ENCODE data around the gene SULT1A2. TPM values are rescaled to one million over a fixed set of nuclear protein-coding genes. Genes with fewer than 3 reads are reported as not detected.

Gene SULT1A2
- total and polyA plus RNA-seq, 2 donors from 2014 or later = 1.1 to 13.3 TPM

GRCh38 chr16:28592511-28592910 is 4.3 kb downstream of the SULT1A2 start:
- Histone ChIP-seq H3K4me1 (ENCODE audit: control insufficient read depth in 2 of 3, insufficient read depth in 2 of 3, low read depth in 1 of 3, low read length in 3 of 3) (peaks cover 0 to 8% (median 0%) of the 10 kb centered on the region in 3 donors), H3K27me3 (ENCODE audit: control insufficient read depth, insufficient read depth, low read length) (no peaks in the 10 kb centered on the region), H3K27ac (ENCODE audit: low read depth in 2 of 2, low read length in 2 of 2) (no peak overlapping the region), H3K9ac (ENCODE audit: low read length in 3 of 3) (no peak overlapping the region), H3K36me3 (ENCODE audit: control insufficient read depth in 2 of 3, insufficient read depth in 3 of 3, low read length in 3 of 3) (peaks cover 0 to 9% (median 6%) of the 10 kb centered on the region in 3 donors), H3K4me3 (ENCODE audit: low read length in 3 of 3) (no peak overlapping the region), H3K9me3 (ENCODE audit: control insufficient read depth in 2 of 3, insufficient read depth in 1 of 3, low read length in 3 of 3) (no peaks in the 10 kb centered on the region)
- no peak for FAIRE-seq
- intact Hi-C loops (cut with DNase I) = no loop called here
- peak in 1 of 5 donors; percentile 59 for DNase-seq
- TF ChIP-seq CTCF (IDR thresholded peaks at IDR 0.05; ENCODE audit: borderline replicate concordance, extremely low read depth, insufficient read depth) = no peak

GRCh38 chr16:28591355-28591754 is 5.5 kb downstream of the SULT1A2 start:
- peaks cover 0 to 11% (median 9%) of the 10 kb centered on the region in 3 donors for H3K36me3 ChIP-seq (ENCODE audit: control insufficient read depth in 2 of 3, insufficient read depth in 3 of 3, low read length in 3 of 3)
- FAIRE-seq = no peak

GRCh38 chr16:28590384-28591340 is 6.2 kb downstream of the SULT1A2 start:
- Histone ChIP-seq H3K27me3 (ENCODE audit: control insufficient read depth, insufficient read depth, low read length) (no peaks in the 10 kb centered on the region), H3K9me3 (ENCODE audit: control insufficient read depth in 2 of 3, insufficient read depth in 1 of 3, low read length in 3 of 3) (no peaks in the 10 kb centered on the region), H3K4me3 (ENCODE audit: low read length in 3 of 3) (no peak overlapping the region), H3K4me1 (ENCODE audit: control insufficient read depth in 2 of 3, insufficient read depth in 2 of 3, low read depth in 1 of 3, low read length in 3 of 3) (no peaks in the 10 kb centered on the region), H3K36me3 (ENCODE audit: control insufficient read depth in 2 of 3, insufficient read depth in 3 of 3, low read length in 3 of 3) (peaks cover 0 to 13% (median 12%) of the 10 kb centered on the region in 3 donors), H3K9ac (ENCODE audit: low read length in 3 of 3) (no peak overlapping the region), H3K27ac (ENCODE audit: low read depth in 2 of 2, low read length in 2 of 2) (no peak overlapping the region)
- DNase-seq = peak in 1 of 5 donors; percentile 56
- intact Hi-C loops (cut with DNase I) = no loop called here
- TF ChIP-seq CTCF (IDR thresholded peaks at IDR 0.05; ENCODE audit: borderline replicate concordance, extremely low read depth, insufficient read depth) = no peak
- no peak for FAIRE-seq

More at GRCh38 chr16:28591355-28591754, 5.5 kb downstream of the SULT1A2 start:
- H3K4me3 ChIP-seq (ENCODE audit: low read length in 3 of 3) = no peak overlapping the region
- no peak overlapping the region for H3K27ac ChIP-seq (ENCODE audit: low read depth in 2 of 2, low read length in 2 of 2)
- intact Hi-C loops (cut with DNase I) = no loop called here
- no peak for TF ChIP-seq CTCF (IDR thresholded peaks at IDR 0.05; ENCODE audit: borderline replicate concordance, extremely low read depth, insufficient read depth)
- no peaks in the 10 kb centered on the region for H3K9me3 ChIP-seq (ENCODE audit: control insufficient read depth in 2 of 3, insufficient read depth in 1 of 3, low read length in 3 of 3)
- H3K9ac ChIP-seq (ENCODE audit: low read length in 3 of 3) = no peak overlapping the region
- peak in 1 of 5 donors; percentile 46 for DNase-seq
- no peaks in the 10 kb centered on the region for H3K27me3 ChIP-seq (ENCODE audit: control insufficient read depth, insufficient read depth, low read length)
- H3K4me1 ChIP-seq (ENCODE audit: control insufficient read depth in 2 of 3, insufficient read depth in 2 of 3, low read depth in 1 of 3, low read length in 3 of 3) = peaks cover 0 to 3% (median 0%) of the 10 kb centered on the region in 3 donors
